Vagina (tissue), 2 donors: ENCODE data around the gene LINGO1. TPM values are rescaled to one million over a fixed set of nuclear protein-coding genes. Genes with fewer than 3 reads are reported as not detected.

ENCODE experiments used
- DNase-seq, 2 donors: peaks; one replicate each; pipeline ENCODE4 v3.0.0-alpha.2; 2017; ENCODE audit errors: extremely low spot score in 2 of 2
- H3K27ac ChIP-seq: fragments of 200-600 bp; sonication (generic); one replicate; pipeline ENCODE4 v1.5.1; 2019
- H3K27me3 ChIP-seq: fragments of 200-600 bp; sonication (generic); one replicate; pipeline ENCODE4 v1.5.1; 2019
- H3K36me3 ChIP-seq, 2 donors: fragments of 200-600 bp; sonication (generic); one replicate each; pipeline ENCODE4 v1.5.1; 2017 to 2019
- H3K4me1 ChIP-seq: fragments of 200-600 bp; sonication (generic); one replicate; pipeline ENCODE4 v1.5.1; 2019
- H3K4me3 ChIP-seq, 2 donors: fragments of 200-600 bp; sonication (generic); 1 replicate in 1 of 2; 2 replicates in 1 of 2; pipeline ENCODE4 v1.5.1; 2016 to 2019
- H3K9me3 ChIP-seq: fragments of 200-600 bp; sonication (generic); one replicate; pipeline ENCODE4 v1.5.1; 2019
- CTCF ChIP-seq, 3 experiments: fragments of 450-650 bp in 2 of 3; fragments of 200-600 bp in 1 of 3; sonication (generic) in 1 of 3; IDR thresholded peaks; one replicate each; pipeline ENCODE4 v1.5.1; 2017 to 2019; ENCODE audit warnings: antibody characterized with exemption in 3 of 3, mild to moderate bottlenecking in 2 of 3, moderate library complexity in 2 of 3
- POLR2A ChIP-seq, 2 donors: fragments of 450-650 bp; IDR thresholded peaks; one replicate each; pipeline ENCODE4 v1.6.1; 2017; ENCODE audit warnings: antibody characterized with exemption in 2 of 2, mild to moderate bottlenecking in 2 of 2, moderate library complexity in 2 of 2
- POLR2AphosphoS5 ChIP-seq, 2 donors: sonication (generic); formaldehyde crosslinking; IDR thresholded peaks; one replicate each; pipeline ENCODE4 v1.9.0; 2017; ENCODE audit warnings: antibody characterized with exemption in 2 of 2, mild to moderate bottlenecking in 2 of 2, low read depth in 1 of 2; ENCODE audit not compliant: insufficient read depth in 1 of 2
- intact Hi-C: fragments of 100-400 bp; cut with DNase I; formaldehyde crosslinking; loops from one replicate; pipeline ENCODE4 v1.15.1; 2023
- total RNA-seq: library from RNA; depleted of rRNA; stranded (reverse); fragments of >200 nt; gene quantifications from one replicate; pipeline ENCODE4 v1.2.3, GENCODE V29; 2016

LINGO1 gene
- total RNA-seq, 1 donor from 2014 or later: 4.7 TPM

DNA sequence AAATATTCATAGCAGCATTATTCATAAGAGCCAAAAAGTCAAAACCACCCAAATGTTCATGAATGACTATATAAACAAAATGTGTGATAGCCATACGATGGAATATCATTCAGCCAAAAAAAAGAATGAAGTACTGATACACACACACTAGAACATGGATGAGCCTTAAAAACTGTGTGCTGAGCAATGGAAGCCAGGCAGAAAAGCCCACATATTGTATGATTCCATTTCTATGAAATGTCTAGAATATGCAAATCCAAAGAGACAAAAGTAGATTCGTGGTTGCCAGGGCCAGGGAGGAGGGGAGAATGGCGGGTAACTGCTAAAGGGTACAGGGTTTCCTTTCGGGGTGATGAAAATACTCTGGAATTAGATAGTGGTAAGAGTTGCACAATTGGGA, 37.2 kb upstream of the LINGO1 start:
- no peaks in the 10 kb centered on the region for H3K4me1 ChIP-seq

DNA sequence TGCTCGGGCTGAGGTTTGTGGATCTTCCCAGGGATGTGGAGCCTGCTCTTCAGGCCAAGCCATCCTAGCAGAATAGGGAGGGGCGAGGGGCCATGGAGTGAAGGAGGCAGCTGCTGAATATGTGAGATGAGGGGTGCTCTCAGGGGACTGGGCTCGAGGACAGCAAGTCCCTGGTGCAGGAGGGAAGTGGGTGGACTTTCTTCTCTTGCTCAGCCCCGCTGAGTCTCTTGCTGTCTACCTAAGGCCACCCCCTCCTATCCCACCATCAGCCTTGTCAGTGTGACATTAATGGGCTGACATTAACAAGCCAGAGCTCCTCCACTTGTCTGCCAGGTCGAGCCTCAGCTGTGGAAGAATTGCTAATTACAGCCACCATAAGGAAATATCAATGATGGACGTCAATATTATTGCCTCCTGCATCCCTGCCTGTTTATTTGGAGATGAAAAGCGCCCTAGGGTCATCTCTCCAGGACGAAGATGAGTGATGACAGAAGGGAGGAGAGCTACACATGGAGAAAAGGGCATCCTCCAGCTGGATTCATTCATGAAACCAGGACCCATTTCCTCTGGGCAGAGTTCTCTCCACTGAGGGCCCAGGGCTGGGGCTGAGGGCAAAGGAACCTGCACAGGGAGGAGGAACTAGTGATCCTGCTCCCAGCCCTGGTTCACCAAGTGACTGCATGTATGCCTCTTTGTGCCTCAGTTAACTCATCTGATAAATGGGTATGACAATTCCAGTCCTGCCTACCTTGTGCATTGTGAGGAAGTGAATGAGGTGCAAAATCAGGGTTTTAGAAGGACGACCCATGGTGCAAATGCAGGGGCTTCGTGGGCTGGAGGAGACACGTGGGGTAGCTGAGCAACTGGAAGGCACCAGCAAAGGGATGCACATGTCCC, 34.9 kb upstream of the LINGO1 start:
- DNase-seq: no peak
- H3K27me3 ChIP-seq: no peaks in the 10 kb centered on the region
- intact Hi-C loops: no loop called here
- TF ChIP-seq CTCF (IDR thresholded peaks at IDR 0.05) (no peak), POLR2A (IDR thresholded peaks at IDR 0.05) (no peak), POLR2AphosphoS5 (IDR thresholded peaks at IDR 0.05; ENCODE audit: insufficient read depth in 1 of 2, low read depth in 1 of 2) (no peak)
- no peak overlapping the region for H3K27ac ChIP-seq
- no peaks in the 10 kb centered on the region for H3K36me3 ChIP-seq
- H3K4me3 ChIP-seq: no peak overlapping the region
- H3K9me3 ChIP-seq: no peaks in the 10 kb centered on the region
- no peaks in the 10 kb centered on the region for H3K4me1 ChIP-seq

More for the DNA sequence above, 37.2 kb upstream of the LINGO1 start:
- no peak overlapping the region for H3K27ac ChIP-seq
- H3K27me3 ChIP-seq: no peaks in the 10 kb centered on the region
- no peak for TF ChIP-seq POLR2AphosphoS5 (IDR thresholded peaks at IDR 0.05; ENCODE audit: insufficient read depth in 1 of 2, low read depth in 1 of 2)
- TF ChIP-seq CTCF (IDR thresholded peaks at IDR 0.05): no peak
- no peak overlapping the region for H3K4me3 ChIP-seq
- H3K36me3 ChIP-seq: no peaks in the 10 kb centered on the region
- DNase-seq: no peak
- no peaks in the 10 kb centered on the region for H3K9me3 ChIP-seq
- intact Hi-C loops: no loop called here

- intact Hi-C loops: no loop called here
- H3K27ac ChIP-seq: no peak overlapping the region
- no peak for TF ChIP-seq CTCF (IDR thresholded peaks at IDR 0.05)
- TF ChIP-seq POLR2A (IDR thresholded peaks at IDR 0.05): no peak
- TF ChIP-seq POLR2AphosphoS5 (IDR thresholded peaks at IDR 0.05; ENCODE audit: insufficient read depth in 1 of 2, low read depth in 1 of 2): no peak
- H3K36me3 ChIP-seq: no peaks in the 10 kb centered on the region
- H3K27me3 ChIP-seq: no peaks in the 10 kb centered on the region
- no peak for DNase-seq
- H3K4me3 ChIP-seq: no peak overlapping the region
- H3K9me3 ChIP-seq: no peaks in the 10 kb centered on the region
- H3K4me1 ChIP-seq: no peaks in the 10 kb centered on the region
Observed at GRCh38 chr15:77666296-77666660, 33.6 kb upstream of the LINGO1 start.

GRCh38 chr15:77665530-77666295, 33.0 kb upstream of the LINGO1 start:
- Histone ChIP-seq H3K27ac (no peak overlapping the region), H3K4me1 (no peaks in the 10 kb centered on the region), H3K4me3 (no peak overlapping the region), H3K9me3 (no peaks in the 10 kb centered on the region), H3K36me3 (no peaks in the 10 kb centered on the region), H3K27me3 (no peaks in the 10 kb centered on the region)
- intact Hi-C loops: no loop called here
- no peak for TF ChIP-seq CTCF (IDR thresholded peaks at IDR 0.05)
- TF ChIP-seq POLR2AphosphoS5 (IDR thresholded peaks at IDR 0.05; ENCODE audit: insufficient read depth in 1 of 2, low read depth in 1 of 2): no peak
- TF ChIP-seq POLR2A (IDR thresholded peaks at IDR 0.05): no peak
- DNase-seq: no peak

DNA sequence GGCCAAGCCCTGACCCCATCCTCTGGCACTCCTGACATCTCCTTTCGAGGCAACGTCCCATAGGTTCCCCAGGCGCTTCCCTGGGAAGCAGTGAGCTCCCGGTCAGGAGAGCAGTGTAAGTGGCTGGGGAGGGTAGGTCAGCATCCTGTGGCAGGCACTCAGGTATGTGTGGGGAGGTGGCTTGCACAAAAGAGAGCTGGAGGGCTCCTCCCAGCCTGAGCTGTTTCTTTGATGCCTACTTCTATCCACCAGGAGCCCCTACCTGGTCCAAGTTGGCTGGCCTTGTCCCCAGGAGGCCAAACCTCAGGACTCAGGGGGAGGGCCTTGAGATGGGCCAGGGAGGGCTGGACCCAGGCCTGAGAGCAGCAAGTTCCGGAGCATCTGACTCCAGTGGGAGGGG, 31.7 kb upstream of the LINGO1 start:
- Histone ChIP-seq H3K9me3 (no peaks in the 10 kb centered on the region), H3K36me3 (no peaks in the 10 kb centered on the region), H3K27ac (no peak overlapping the region), H3K27me3 (no peaks in the 10 kb centered on the region), H3K4me1 (no peaks in the 10 kb centered on the region), H3K4me3 (no peak overlapping the region)
- intact Hi-C loops: no loop called here
- TF ChIP-seq POLR2AphosphoS5 (IDR thresholded peaks at IDR 0.05; ENCODE audit: insufficient read depth in 1 of 2, low read depth in 1 of 2) (no peak), POLR2A (IDR thresholded peaks at IDR 0.05) (no peak), CTCF (IDR thresholded peaks at IDR 0.05) (no peak)
- DNase-seq: no peak
